H1 (cell line): ENCODE measurements around the gene RPL12. TPM values are rescaled to one million over a fixed set of nuclear protein-coding genes. Genes with fewer than 3 reads are reported as not detected.

Experiments used
- CTCF ChIA-PET: fragments of 300-600 bp; sonication (Branson Sonifier 250); formaldehyde crosslinking; loops from one replicate; lab custom pipeline; 2021; ENCODE audit not compliant: partially characterized antibody; lab: Charles Lee
- POLR2A ChIA-PET: fragments of 300-600 bp; sonication (Branson Sonifier 250); formaldehyde crosslinking; loops from one replicate; lab custom pipeline; 2021; ENCODE audit warnings: inconsistent platforms; ENCODE audit not compliant: partially characterized antibody; lab: Charles Lee
- DNase-seq, 2 experiments: peaks; one replicate each; pipeline versions ENCODE4 v3.0.0 to v3.0.0-alpha.2; 2010 to 2022; ENCODE audit warnings: low spot score in 2 of 2, low read depth in 1 of 2, mixed read lengths in 1 of 2
- FAIRE-seq: peaks from 2 replicates; lab custom pipeline; 2011; peaks lifted over from hg19 to GRCh38; lab: Jason Lieb, UNC
- H2AFZ ChIP-seq: 2 replicates; pipeline ENCODE4 v1.8.1; 2012; ENCODE audit warnings: low read length, inconsistent platforms
- H2AK5ac ChIP-seq: 2 replicates; pipeline ENCODE4 v1.6.1; 2013; ENCODE audit warnings: low read depth, low read length
- H2BK120ac ChIP-seq: replicated peaks from 2 replicates; pipeline ENCODE3; 2013; ENCODE audit warnings: low read depth, low read length, inconsistent platforms
- H2BK12ac ChIP-seq: 2 replicates; pipeline ENCODE4 v1.6.1; 2013; ENCODE audit warnings: low read depth, low read length
- H2BK15ac ChIP-seq: 2 replicates; pipeline ENCODE4 v1.6.1; 2013; ENCODE audit warnings: low read length
- H2BK20ac ChIP-seq: 2 replicates; pipeline ENCODE4 v1.6.1; 2013; ENCODE audit warnings: low read length
- H2BK5ac ChIP-seq: 2 replicates; pipeline ENCODE4 v1.6.1; 2013; ENCODE audit warnings: low read depth, low read length
- H3K14ac ChIP-seq: 2 replicates; pipeline ENCODE4 v1.6.1; 2013; ENCODE audit warnings: inconsistent platforms; ENCODE audit not compliant: insufficient read length
- H3K18ac ChIP-seq: 2 replicates; pipeline ENCODE4 v1.6.1; 2013; ENCODE audit warnings: low read length; ENCODE audit errors: extremely low read depth
- H3K23ac ChIP-seq: 2 replicates; pipeline ENCODE4 v1.6.1; 2013; ENCODE audit warnings: inconsistent platforms; ENCODE audit not compliant: insufficient read length
- H3K23me2 ChIP-seq: 2 replicates; pipeline ENCODE4 v1.6.1; 2013; ENCODE audit warnings: low read depth, low read length
- H3K27ac ChIP-seq: 2 replicates; pipeline ENCODE4 v1.6.1; 2011; ENCODE audit warnings: low read depth, low read length, inconsistent platforms
- H3K27me3 ChIP-seq, 4 experiments: replicated peaks in 1 of 4; 1 replicate in 1 of 4; 2 replicates in 3 of 4; pipeline versions ENCODE4 v1.6.1 to v1.8.1; 2011 to 2013; ENCODE audit warnings: low read length in 3 of 4, mild to moderate bottlenecking in 3 of 4, inconsistent platforms in 2 of 4, mixed read lengths in 2 of 4, moderate library complexity in 1 of 4; ENCODE audit not compliant: control insufficient read depth in 3 of 4, insufficient read depth in 3 of 4; ENCODE audit errors: extremely low read depth in 1 of 4
- H3K36me3 ChIP-seq, 4 experiments: 2 replicates each; pipeline versions ENCODE4 v1.6.1 to v1.8.1; 2011 to 2013; ENCODE audit warnings: mild to moderate bottlenecking in 4 of 4, low read length in 3 of 4, moderate library complexity in 2 of 4, control low read depth in 1 of 4, inconsistent platforms in 1 of 4; ENCODE audit not compliant: insufficient read depth in 4 of 4, control insufficient read depth in 2 of 4
- H3K4ac ChIP-seq: replicated peaks from 2 replicates; pipeline ENCODE3; 2013; ENCODE audit warnings: low read length, low read depth, mixed read lengths, inconsistent platforms; ENCODE audit not compliant: insufficient read length
- H3K4me1 ChIP-seq, 4 experiments: replicated peaks in 1 of 4; 1 replicate in 1 of 4; 2 replicates in 3 of 4; pipeline versions ENCODE4 v1.6.1 to v1.8.1; 2011 to 2013; ENCODE audit warnings: low read length in 3 of 4, inconsistent platforms in 2 of 4, mixed read lengths in 1 of 4; ENCODE audit not compliant: insufficient read depth in 4 of 4, control insufficient read depth in 3 of 4
- H3K4me2 ChIP-seq, 2 experiments: 2 replicates each; pipeline versions ENCODE4 v1.6.1 to v1.8.1; 2011 to 2013; ENCODE audit warnings: low read depth in 2 of 2, low read length in 2 of 2, control low read depth in 1 of 2, inconsistent platforms in 1 of 2, mild to moderate bottlenecking in 1 of 2; ENCODE audit not compliant: insufficient read depth in 1 of 2
- H3K4me3 ChIP-seq, 4 experiments: fragments of 200-600, 300-600 bp in 1 of 4; sonication (generic), shearing (Covaris generic), sonication (Bioruptor Twin) in 1 of 4; 2 replicates each; pipeline versions ENCODE4 v1.5.1 to v1.8.1; 2011 to 2016; ENCODE audit warnings: low read length in 4 of 4, low read depth in 3 of 4, control low read depth in 2 of 4, inconsistent platforms in 2 of 4, mild to moderate bottlenecking in 2 of 4, mixed read lengths in 1 of 4, moderate library complexity in 1 of 4; ENCODE audit not compliant: insufficient read depth in 2 of 4; ENCODE audit errors: extremely low read depth in 1 of 4
- H3K56ac ChIP-seq: replicated peaks from 2 replicates; pipeline ENCODE3; 2013; ENCODE audit warnings: low read depth, mild to moderate bottlenecking, mixed read lengths, low read length, inconsistent platforms; ENCODE audit not compliant: insufficient read length
- H3K79me1 ChIP-seq: 2 replicates; pipeline ENCODE4 v1.6.1; 2013; ENCODE audit warnings: low read depth, low read length, control low read depth
- H3K79me2 ChIP-seq, 2 experiments: 2 replicates each; pipeline versions ENCODE4 v1.6.1 to v1.8.1; 2012 to 2013; ENCODE audit warnings: low read length in 2 of 2, mild to moderate bottlenecking in 2 of 2, inconsistent platforms in 1 of 2; ENCODE audit not compliant: insufficient read depth in 2 of 2, control insufficient read depth in 1 of 2
- H3K9ac ChIP-seq, 4 experiments: replicated peaks in 1 of 4; 1 replicate in 1 of 4; 2 replicates in 3 of 4; pipeline versions ENCODE4 v1.6.1 to v1.8.1; 2011 to 2013; ENCODE audit warnings: low read depth in 3 of 4, low read length in 3 of 4, control low read depth in 2 of 4, mild to moderate bottlenecking in 2 of 4, moderate library complexity in 2 of 4, inconsistent platforms in 1 of 4; ENCODE audit errors: extremely low read depth in 1 of 4
- H3K9me3 ChIP-seq, 2 experiments: 2 replicates each; pipeline versions ENCODE4 v1.6.1 to v1.8.1; 2012 to 2013; ENCODE audit warnings: mild to moderate bottlenecking in 2 of 2, moderate library complexity in 2 of 2, control low read depth in 1 of 2, inconsistent platforms in 1 of 2, low read depth in 1 of 2, low read length in 1 of 2, mixed read lengths in 1 of 2; ENCODE audit not compliant: insufficient read depth in 2 of 2
- H4K20me1 ChIP-seq, 2 experiments: replicated peaks in 1 of 2; 2 replicates each; pipeline versions ENCODE3 to v1.8.1; 2011 to 2013; ENCODE audit warnings: inconsistent platforms in 2 of 2, low read length in 2 of 2, mild to moderate bottlenecking in 1 of 2; ENCODE audit not compliant: insufficient read depth in 2 of 2, control insufficient read depth in 1 of 2
- H4K5ac ChIP-seq: 2 replicates; pipeline ENCODE4 v1.6.1; 2013; ENCODE audit warnings: low read length, low read depth, mixed read lengths, inconsistent platforms; ENCODE audit not compliant: insufficient read length
- H4K8ac ChIP-seq: 2 replicates; pipeline ENCODE4 v1.8.0; 2013; ENCODE audit warnings: mild to moderate bottlenecking, moderate library complexity, low read length, inconsistent platforms; ENCODE audit not compliant: insufficient read depth; ENCODE audit errors: extremely low read depth
- H4K91ac ChIP-seq: replicated peaks from 2 replicates; pipeline ENCODE3; 2013; ENCODE audit warnings: low read length, mixed read lengths, inconsistent platforms; ENCODE audit not compliant: insufficient read length
- BRCA1 ChIP-seq: IDR thresholded peaks from 2 replicates; pipeline ENCODE4 v1.6.1; 2012; ENCODE audit warnings: low read depth, low read length, improper control_type of control experiment
- CREB1 ChIP-seq: IDR thresholded peaks from 2 replicates; pipeline ENCODE4 v1.6.1; 2012; ENCODE audit warnings: inconsistent platforms
- CTCF ChIP-seq, 3 experiments: IDR thresholded peaks; 1 replicate in 2 of 3; 2 replicates in 1 of 3; pipeline versions ENCODE4 v1.5.1 to v1.6.1; 2011; ENCODE audit warnings: low read length in 3 of 3, mild to moderate bottlenecking in 3 of 3, inconsistent platforms in 2 of 3, low read depth in 1 of 3, moderate library complexity in 1 of 3; ENCODE audit not compliant: insufficient read depth in 1 of 3; ENCODE audit errors: control extremely low read depth in 1 of 3
- JUN ChIP-seq: IDR thresholded peaks from 2 replicates; pipeline ENCODE4 v1.6.1; 2011; ENCODE audit warnings: low read depth, mild to moderate bottlenecking, improper control_type of control experiment, low read length
- MAX ChIP-seq: IDR thresholded peaks from 2 replicates; pipeline ENCODE4 v1.6.1; 2012; ENCODE audit warnings: inconsistent platforms
- PHF8 ChIP-seq: fragments of 200-600 bp; sonication (generic); conservative IDR thresholded peaks from 2 replicates; pipeline ENCODE4 v1.7.1; 2012; ENCODE audit warnings: low read depth, mild to moderate bottlenecking, inconsistent platforms, low read length, moderate library complexity
- RAD21 ChIP-seq, 2 experiments: IDR thresholded peaks in 1 of 2; conservative IDR thresholded peaks in 1 of 2; 2 replicates each; pipeline ENCODE4 v1.6.1; 2011; ENCODE audit warnings: low read depth in 2 of 2, low read length in 2 of 2, improper control_type of control experiment in 1 of 2, inconsistent platforms in 1 of 2, mild to moderate bottlenecking in 1 of 2, moderate library complexity in 1 of 2
- SIN3A ChIP-seq, 2 experiments: IDR thresholded peaks in 1 of 2; conservative IDR thresholded peaks in 1 of 2; 2 replicates each; pipeline ENCODE4 v1.6.1; 2011 to 2012; ENCODE audit warnings: low read length in 2 of 2, improper control_type of control experiment in 1 of 2, low read depth in 1 of 2, mild to moderate bottlenecking in 1 of 2
- SIRT6 ChIP-seq: IDR thresholded peaks from one replicate; pipeline ENCODE4 v1.7.1; 2012; ENCODE audit warnings: low read length, inconsistent platforms
- TCF12 ChIP-seq: IDR thresholded peaks from 2 replicates; pipeline ENCODE4 v1.6.1; 2011; ENCODE audit warnings: low read depth, mild to moderate bottlenecking, low read length
- WGBS, 2 experiments: shearing (Covaris generic) in 1 of 2; methylation state at CpG; one replicate each; pipeline versions ENCODE4 v1.1.6 to v1.1.7; 2013 to 2015; ENCODE audit warnings: low lambda C conversion rate in 2 of 2, mixed read lengths in 2 of 2, inconsistent platforms in 1 of 2, low coverage in 1 of 2, missing lambda C conversion rate in 1 of 2; ENCODE audit not compliant: insufficient replicate concordance in 2 of 2, insufficient coverage in 1 of 2, insufficient read length in 1 of 2; ENCODE audit errors: extremely low coverage in 1 of 2, missing lambda C conversion rate in 1 of 2; 5-methylcytosine and 5-hydroxymethylcytosine counted together
- polyA plus RNA-seq, 7 experiments: library from polyadenylated mRNA; depleted of rRNA in 3 of 7; stranded (reverse) in 5 of 7; unstranded in 2 of 7; fragments of >200 nt in 5 of 7; fragments of 200-250 nt in 2 of 7; gene quantifications; 1 replicate in 5 of 7; 2 replicates in 1 of 7; 4 replicates in 1 of 7; pipeline versions ENCODE4 v1.2.1 to v1.2.3, GENCODE V29; 2011 to 2013; ENCODE audit warnings: missing spikeins in 2 of 7, mixed read lengths in 2 of 7
- total RNA-seq: library from RNA; stranded (reverse); fragmentation: NEBNext Ultra II Directional; extraction: Animal tissue kit (Norgen Biotek cat#: 25700); gene quantifications from 2 replicates; pipeline ENCODE4 v1.2.1, GENCODE V29; 2021

Gene RPL12
- total and polyA plus RNA-seq, 2 of the 8 experiments (the other 6 are each of a cell fraction or from before 2014, with no cell fraction given) = 1,993 to 4,892 TPM

GRCh38 chr9:127418037-127418471, 33.2 kb downstream of the RPL12 start:
- H2AK5ac ChIP-seq = no peak overlapping the region
- peaks cover 0 to 7% of the 10 kb centered on the region in 2 experiments; a peak in 1 of 4 replicates for H3K79me2 ChIP-seq
- no peak overlapping the region for H2BK12ac ChIP-seq
- POLR2A ChIA-PET = interaction anchor here (0.8 to 2.5 kb wide), 5 partner anchors 11 to 208 kb away, joined by 3 to 7 read pairs (median 4); no protein-coding TSS in a partner anchor
- H3K56ac ChIP-seq = no peak overlapping the region
- H2BK120ac ChIP-seq = no peak overlapping the region
- H3K18ac ChIP-seq = no peak overlapping the region
- H3K23ac ChIP-seq = no peak overlapping the region
- WGBS, 2 experiments = 62% methylated on average over 12 of the region's 12 CpGs; no CpG with 5 or more reads in 1 of the 2 experiments
- no peak overlapping the region for H3K14ac ChIP-seq
- H4K5ac ChIP-seq = no peak overlapping the region
- no peaks in the 10 kb centered on the region for H3K27me3 ChIP-seq
- H4K8ac ChIP-seq = no peak overlapping the region
- no peak overlapping the region for H3K9ac ChIP-seq
- H2BK15ac ChIP-seq = no peak overlapping the region
- no peak overlapping the region for H4K91ac ChIP-seq
- no peak overlapping the region for H3K4me2 ChIP-seq
- no peaks in the 10 kb centered on the region for H3K36me3 ChIP-seq
- H2BK5ac ChIP-seq = no peak overlapping the region
- H2BK20ac ChIP-seq = no peak overlapping the region
- peaks cover 0 to 8% (median 5%) of the 10 kb centered on the region in 4 experiments; a peak in 6 of 7 replicates for H3K4me1 ChIP-seq
- H2AFZ ChIP-seq = no peak overlapping the region
- no peak overlapping the region for H3K4ac ChIP-seq
- DNase-seq (peak; percentile 43 to 83), FAIRE-seq (no peak)
- H3K79me1 ChIP-seq = peaks cover 4% of the 10 kb centered on the region
- peaks cover 2% of the 10 kb centered on the region in 2 experiments for H4K20me1 ChIP-seq
- H3K23me2 ChIP-seq = peaks cover 2% of the 10 kb centered on the region; the same call in 1 of the 2 replicates
- no peak overlapping the region for H3K27ac ChIP-seq
- H3K9me3 ChIP-seq = no peaks in the 10 kb centered on the region
- CTCF ChIA-PET = interaction anchor here (0.6 to 2.8 kb wide), 23 partner anchors 10 to 223 kb away, joined by 3 to 21 read pairs (median 3); partner anchors contain the start of gene SLC2A8
- H3K4me3 ChIP-seq = no peak overlapping the region
- TF ChIP-seq SIN3A (conservative IDR thresholded peaks at IDR 0.05 in 1 of 2, IDR thresholded peaks at IDR 0.05 in 1 of 2; ENCODE audit: low read depth in 1 of 2, low read length in 2 of 2) (0 out of 4 replicates have a peak, but pooled peaks of 1 of the 2 experiments have one; percentile 17), BRCA1 (no peak), MAX (peak; percentile 59), RAD21 (IDR thresholded peaks at IDR 0.05 in 1 of 2, conservative IDR thresholded peaks at IDR 0.05 in 1 of 2; ENCODE audit: low read depth in 2 of 2, low read length in 2 of 2) (peak; percentile 63 to 70), JUN (no peak), SIRT6 (no peak), CTCF (IDR thresholded peaks at IDR 0.05; ENCODE audit: control extremely low read depth in 1 of 3, insufficient read depth in 1 of 3, low read depth in 1 of 3, low read length in 3 of 3) (peak; percentile 65 to 76 (median 70)), PHF8 (no peak), CREB1 (peak; percentile 40; the same call in 1 of the 2 replicates), TCF12 (no peak)
